ENCODE data around the gene RBMXL3. TPM values are rescaled to one million over a fixed set of nuclear protein-coding genes. Genes with fewer than 3 reads are reported as not detected.

The RBMXL3 gene
- not detected for total RNA-seq
- not detected for polyA plus RNA-seq

DNA sequence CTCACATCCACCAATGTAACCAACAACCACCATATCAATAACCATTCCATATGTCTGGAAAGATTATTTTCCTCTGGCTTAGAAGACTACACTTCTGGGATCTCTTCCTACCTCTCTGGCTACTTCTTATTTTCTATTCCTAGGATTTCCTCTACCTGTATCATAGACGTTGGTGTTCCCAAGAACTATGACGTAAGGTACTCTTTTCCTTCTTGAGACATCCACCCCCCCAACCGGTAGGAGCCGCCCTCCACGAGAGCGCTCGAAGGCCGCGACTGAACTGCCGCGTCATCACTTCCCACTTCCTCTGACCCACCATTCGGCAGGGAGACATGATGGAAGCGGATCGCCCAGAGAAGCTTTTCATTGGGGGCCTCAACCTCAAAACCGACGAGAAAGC lies at the start of gene RBMXL3:
RBMXL3 (plus strand) TSS at position 301 of the 400 bp plus-strand sequence; CDS start at position 333, 32 bp downstream.
- H3K27ac Mint-ChIP-seq: no peak within 1 kb of the TSS
- no peaks in the 10 kb centered on the region for H3K4me1 ChIP-seq (ENCODE audit: control insufficient read depth, insufficient read depth, low read length, poor library complexity, severe bottlenecking)
- no peak within 1 kb of the TSS for H3K27ac ChIP-seq (ENCODE audit: insufficient read depth, low read length, poor library complexity, severe bottlenecking)
- H3K36me3 Mint-ChIP-seq: no peaks in the 10 kb centered on the region
- no peak for DNase-seq
- H3K9me3 Mint-ChIP-seq: peaks cover 0 to 6% (median 0%) of the 10 kb centered on the region in 7 donors
- ATAC-seq (ENCODE audit: low read depth in 2 of 2): no peak
- H3K27me3 Mint-ChIP-seq: no peaks in the 10 kb centered on the region
- no peaks in the 10 kb centered on the region for H3K27me3 ChIP-seq (ENCODE audit: control insufficient read depth, insufficient read depth, low read length)
- H3K9me3 ChIP-seq (ENCODE audit: control insufficient read depth in 2 of 2, low read length in 2 of 2): no peaks in the 10 kb centered on the region
- H3K4me1 Mint-ChIP-seq: peaks cover 0 to under 1% (median 0%) of the 10 kb centered on the region in 4 donors
- no peaks in the 10 kb centered on the region for H3K36me3 ChIP-seq (ENCODE audit: control insufficient read depth, insufficient read depth, low read length)
- H3K4me3 Mint-ChIP-seq: no peak within 1 kb of the TSS
- H3K4me3 ChIP-seq (ENCODE audit: low read depth, low read length): no peak within 1 kb of the TSS

DNA sequence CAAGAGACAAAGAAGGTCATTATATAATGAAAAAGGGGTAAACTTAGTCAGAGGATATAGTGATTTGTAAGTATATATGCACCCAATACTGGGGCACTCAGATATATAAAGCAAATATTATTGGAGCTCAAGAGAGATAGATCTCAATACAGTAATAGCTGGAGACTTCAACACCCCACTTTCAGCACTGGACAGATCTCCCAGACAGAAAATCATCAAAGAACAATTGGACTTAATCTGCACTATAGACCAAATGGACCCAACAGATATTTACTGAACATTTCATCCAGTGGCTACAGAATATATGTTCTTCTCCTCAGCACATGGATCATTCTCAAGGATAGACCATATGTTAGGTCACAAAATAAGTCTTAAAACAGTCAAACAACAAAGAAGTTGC lies 47.2 kb upstream of the RBMXL3 start:
- no peak for DNase-seq
- H3K4me3 ChIP-seq (ENCODE audit: low read depth, low read length): no peak overlapping the region
- Mint-ChIP-seq H3K9me3 (peaks cover 0 to 6% (median 2%) of the 10 kb centered on the region in 7 donors), H3K4me3 (no peak overlapping the region), H3K4me1 (no peaks in the 10 kb centered on the region), H3K27ac (no peak overlapping the region), H3K27me3 (no peaks in the 10 kb centered on the region), H3K36me3 (no peaks in the 10 kb centered on the region)
- no peak overlapping the region for H3K27ac ChIP-seq (ENCODE audit: insufficient read depth, low read length, poor library complexity, severe bottlenecking)
- no peaks in the 10 kb centered on the region for H3K4me1 ChIP-seq (ENCODE audit: control insufficient read depth, insufficient read depth, low read length, poor library complexity, severe bottlenecking)
- no peaks in the 10 kb centered on the region for H3K27me3 ChIP-seq (ENCODE audit: control insufficient read depth, insufficient read depth, low read length)
- no peak for ATAC-seq (ENCODE audit: low read depth in 2 of 2)
- H3K36me3 ChIP-seq (ENCODE audit: control insufficient read depth, insufficient read depth, low read length): no peaks in the 10 kb centered on the region
- no peaks in the 10 kb centered on the region for H3K9me3 ChIP-seq (ENCODE audit: control insufficient read depth in 2 of 2, low read length in 2 of 2)

GRCh38 chrX:115147220-115147619 lies 42.0 kb upstream of the RBMXL3 start:
- Histone ChIP-seq H3K27me3 (ENCODE audit: control insufficient read depth, insufficient read depth, low read length) (no peaks in the 10 kb centered on the region), H3K9me3 (ENCODE audit: control insufficient read depth in 2 of 2, low read length in 2 of 2) (no peaks in the 10 kb centered on the region), H3K4me3 (ENCODE audit: low read depth, low read length) (no peak overlapping the region), H3K4me1 (ENCODE audit: control insufficient read depth, insufficient read depth, low read length, poor library complexity, severe bottlenecking) (no peaks in the 10 kb centered on the region), H3K27ac (ENCODE audit: insufficient read depth, low read length, poor library complexity, severe bottlenecking) (no peak overlapping the region), H3K36me3 (ENCODE audit: control insufficient read depth, insufficient read depth, low read length) (no peaks in the 10 kb centered on the region)
- ATAC-seq (ENCODE audit: low read depth in 2 of 2) (no peak), DNase-seq (no peak)
- Mint-ChIP-seq H3K4me3 (no peak overlapping the region), H3K27ac (no peak overlapping the region), H3K36me3 (no peaks in the 10 kb centered on the region), H3K27me3 (no peaks in the 10 kb centered on the region), H3K9me3 (peaks cover 0 to 4% (median 0%) of the 10 kb centered on the region in 7 donors), H3K4me1 (no peaks in the 10 kb centered on the region)

DNA sequence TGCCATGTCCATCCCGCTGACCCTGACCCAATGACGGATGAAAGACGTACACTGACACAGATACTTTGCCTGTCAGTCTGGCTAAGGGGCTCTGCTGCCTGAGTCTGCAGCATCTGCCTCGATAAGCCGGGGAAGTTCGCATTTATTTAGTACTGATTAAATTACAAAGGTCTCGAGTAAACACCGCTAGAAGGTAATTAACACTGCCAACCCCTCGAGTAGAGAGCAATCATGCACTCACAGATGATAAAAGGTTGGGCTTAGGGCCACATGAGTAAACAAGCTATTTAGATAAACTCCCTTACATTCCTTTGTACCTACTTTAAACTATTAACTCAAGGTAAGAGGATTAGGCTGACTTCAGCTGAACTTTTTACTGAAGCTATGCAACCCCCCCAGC lies 16.0 kb upstream of the RBMXL3 start:
- Histone ChIP-seq H3K27ac (ENCODE audit: insufficient read depth, low read length, poor library complexity, severe bottlenecking) (no peak overlapping the region), H3K36me3 (ENCODE audit: control insufficient read depth, insufficient read depth, low read length) (no peaks in the 10 kb centered on the region), H3K9me3 (ENCODE audit: control insufficient read depth in 2 of 2, low read length in 2 of 2) (no peaks in the 10 kb centered on the region), H3K4me1 (ENCODE audit: control insufficient read depth, insufficient read depth, low read length, poor library complexity, severe bottlenecking) (no peaks in the 10 kb centered on the region), H3K4me3 (ENCODE audit: low read depth, low read length) (no peak overlapping the region), H3K27me3 (ENCODE audit: control insufficient read depth, insufficient read depth, low read length) (no peaks in the 10 kb centered on the region)
- Mint-ChIP-seq H3K27me3 (no peaks in the 10 kb centered on the region), H3K9me3 (peaks cover 0 to 5% (median 0%) of the 10 kb centered on the region in 7 donors), H3K4me1 (no peaks in the 10 kb centered on the region), H3K36me3 (no peaks in the 10 kb centered on the region), H3K4me3 (no peak overlapping the region), H3K27ac (no peak overlapping the region)
- DNase-seq: no peak
- no peak for ATAC-seq (ENCODE audit: low read depth in 2 of 2)

DNA sequence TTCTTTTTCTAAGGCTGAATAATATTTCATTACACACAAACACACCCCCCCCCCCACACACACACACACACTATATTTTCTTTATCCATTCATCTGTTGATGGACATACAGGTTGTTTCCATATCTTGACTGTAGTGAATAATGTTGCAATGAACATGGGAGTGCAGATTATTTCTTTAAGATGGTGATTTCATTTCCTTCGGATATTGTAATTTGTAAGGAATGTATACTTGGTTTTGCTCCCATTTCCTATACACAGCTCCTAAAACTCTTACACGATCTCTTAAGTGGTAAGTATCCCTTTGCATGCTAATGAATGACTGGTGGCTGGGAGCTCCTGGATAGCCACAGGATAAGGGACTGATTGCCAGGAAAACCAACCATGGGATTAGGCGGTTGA lies 14.7 kb upstream of the RBMXL3 start:
- Mint-ChIP-seq H3K27ac (no peak overlapping the region), H3K4me3 (no peak overlapping the region), H3K9me3 (peaks cover 0 to 5% (median 0%) of the 10 kb centered on the region in 7 donors)

GRCh38 chrX:115177932-115178331 lies 11.3 kb upstream of the RBMXL3 start:
- Mint-ChIP-seq H3K9me3 (peaks cover 0 to 5% (median 0%) of the 10 kb centered on the region in 7 donors), H3K27me3 (no peaks in the 10 kb centered on the region), H3K4me1 (no peaks in the 10 kb centered on the region), H3K4me3 (no peak overlapping the region), H3K36me3 (no peaks in the 10 kb centered on the region), H3K27ac (no peak overlapping the region)
- Histone ChIP-seq H3K27ac (ENCODE audit: insufficient read depth, low read length, poor library complexity, severe bottlenecking) (no peak overlapping the region), H3K36me3 (ENCODE audit: control insufficient read depth, insufficient read depth, low read length) (no peaks in the 10 kb centered on the region), H3K9me3 (ENCODE audit: control insufficient read depth in 2 of 2, low read length in 2 of 2) (no peaks in the 10 kb centered on the region), H3K27me3 (ENCODE audit: control insufficient read depth, insufficient read depth, low read length) (no peaks in the 10 kb centered on the region), H3K4me3 (ENCODE audit: low read depth, low read length) (no peak overlapping the region), H3K4me1 (ENCODE audit: control insufficient read depth, insufficient read depth, low read length, poor library complexity, severe bottlenecking) (no peaks in the 10 kb centered on the region)
- no peak for DNase-seq
- ATAC-seq (ENCODE audit: low read depth in 2 of 2): no peak

More for the DNA sequence above, 14.7 kb upstream of the RBMXL3 start:
- H3K27ac ChIP-seq (ENCODE audit: insufficient read depth, low read length, poor library complexity, severe bottlenecking): no peak overlapping the region
- H3K36me3 ChIP-seq (ENCODE audit: control insufficient read depth, insufficient read depth, low read length): no peaks in the 10 kb centered on the region
- no peaks in the 10 kb centered on the region for H3K36me3 Mint-ChIP-seq
- no peaks in the 10 kb centered on the region for H3K27me3 ChIP-seq (ENCODE audit: control insufficient read depth, insufficient read depth, low read length)
- no peaks in the 10 kb centered on the region for H3K4me1 ChIP-seq (ENCODE audit: control insufficient read depth, insufficient read depth, low read length, poor library complexity, severe bottlenecking)
- no peak overlapping the region for H3K4me3 ChIP-seq (ENCODE audit: low read depth, low read length)
- no peak for ATAC-seq (ENCODE audit: low read depth in 2 of 2)
- DNase-seq: no peak
- H3K4me1 Mint-ChIP-seq: no peaks in the 10 kb centered on the region
- H3K9me3 ChIP-seq (ENCODE audit: control insufficient read depth in 2 of 2, low read length in 2 of 2): no peaks in the 10 kb centered on the region
- H3K27me3 Mint-ChIP-seq: no peaks in the 10 kb centered on the region

DNA sequence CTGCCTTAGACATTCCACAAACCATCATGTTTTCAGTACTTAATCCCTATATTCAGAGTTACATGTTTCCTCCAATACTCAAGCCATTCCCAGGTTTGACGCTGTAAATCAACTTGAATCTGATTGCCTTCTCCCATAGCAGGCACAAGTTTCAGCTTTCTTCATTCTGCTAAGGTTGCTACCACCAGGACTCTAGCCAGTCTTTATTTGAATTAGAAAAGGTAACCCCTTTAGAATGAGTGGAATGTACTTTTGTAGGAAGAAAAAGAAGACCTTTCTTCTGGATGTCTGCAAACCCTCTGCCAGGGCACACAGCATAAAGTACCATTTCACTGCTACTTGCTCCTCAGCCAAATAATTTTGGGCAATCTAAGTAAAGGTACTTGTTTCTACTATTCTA lies 10.7 kb upstream of the RBMXL3 start:
- DNase-seq (no peak), ATAC-seq (ENCODE audit: low read depth in 2 of 2) (no peak)
- Mint-ChIP-seq H3K9me3 (peaks cover 0 to 5% (median 0%) of the 10 kb centered on the region in 7 donors), H3K36me3 (no peaks in the 10 kb centered on the region), H3K27ac (no peak overlapping the region), H3K4me1 (no peaks in the 10 kb centered on the region), H3K27me3 (no peaks in the 10 kb centered on the region), H3K4me3 (no peak overlapping the region)
- H3K4me1 ChIP-seq (ENCODE audit: control insufficient read depth, insufficient read depth, low read length, poor library complexity, severe bottlenecking): no peaks in the 10 kb centered on the region
- no peaks in the 10 kb centered on the region for H3K9me3 ChIP-seq (ENCODE audit: control insufficient read depth in 2 of 2, low read length in 2 of 2)
- no peaks in the 10 kb centered on the region for H3K27me3 ChIP-seq (ENCODE audit: control insufficient read depth, insufficient read depth, low read length)
- no peak overlapping the region for H3K27ac ChIP-seq (ENCODE audit: insufficient read depth, low read length, poor library complexity, severe bottlenecking)
- no peak overlapping the region for H3K4me3 ChIP-seq (ENCODE audit: low read depth, low read length)
- no peaks in the 10 kb centered on the region for H3K36me3 ChIP-seq (ENCODE audit: control insufficient read depth, insufficient read depth, low read length)

GRCh38 chrX:115183980-115184379 lies 5.2 kb upstream of the RBMXL3 start:
- no peak for ATAC-seq (ENCODE audit: low read depth in 2 of 2)
- no peaks in the 10 kb centered on the region for H3K27me3 ChIP-seq (ENCODE audit: control insufficient read depth, insufficient read depth, low read length)
- no peaks in the 10 kb centered on the region for H3K27me3 Mint-ChIP-seq

More at GRCh38 chrX:115183980-115184379, 5.2 kb upstream of the RBMXL3 start:
- Histone ChIP-seq H3K9me3 (ENCODE audit: control insufficient read depth in 2 of 2, low read length in 2 of 2) (no peaks in the 10 kb centered on the region), H3K36me3 (ENCODE audit: control insufficient read depth, insufficient read depth, low read length) (no peaks in the 10 kb centered on the region), H3K27ac (ENCODE audit: insufficient read depth, low read length, poor library complexity, severe bottlenecking) (no peak overlapping the region), H3K4me3 (ENCODE audit: low read depth, low read length) (no peak overlapping the region), H3K4me1 (ENCODE audit: control insufficient read depth, insufficient read depth, low read length, poor library complexity, severe bottlenecking) (no peaks in the 10 kb centered on the region)
- peaks cover 0 to 3% (median 0%) of the 10 kb centered on the region in 7 donors for H3K9me3 Mint-ChIP-seq
- no peaks in the 10 kb centered on the region for H3K36me3 Mint-ChIP-seq
- no peaks in the 10 kb centered on the region for H3K4me1 Mint-ChIP-seq
- H3K27ac Mint-ChIP-seq: no peak overlapping the region
- no peak for DNase-seq
- no peak overlapping the region for H3K4me3 Mint-ChIP-seq

All from CD4-positive, CD25-positive, alpha-beta regulatory T cell (primary cell).